ENCODE results near the gene FGD5.

Gene FGD5

DNA sequence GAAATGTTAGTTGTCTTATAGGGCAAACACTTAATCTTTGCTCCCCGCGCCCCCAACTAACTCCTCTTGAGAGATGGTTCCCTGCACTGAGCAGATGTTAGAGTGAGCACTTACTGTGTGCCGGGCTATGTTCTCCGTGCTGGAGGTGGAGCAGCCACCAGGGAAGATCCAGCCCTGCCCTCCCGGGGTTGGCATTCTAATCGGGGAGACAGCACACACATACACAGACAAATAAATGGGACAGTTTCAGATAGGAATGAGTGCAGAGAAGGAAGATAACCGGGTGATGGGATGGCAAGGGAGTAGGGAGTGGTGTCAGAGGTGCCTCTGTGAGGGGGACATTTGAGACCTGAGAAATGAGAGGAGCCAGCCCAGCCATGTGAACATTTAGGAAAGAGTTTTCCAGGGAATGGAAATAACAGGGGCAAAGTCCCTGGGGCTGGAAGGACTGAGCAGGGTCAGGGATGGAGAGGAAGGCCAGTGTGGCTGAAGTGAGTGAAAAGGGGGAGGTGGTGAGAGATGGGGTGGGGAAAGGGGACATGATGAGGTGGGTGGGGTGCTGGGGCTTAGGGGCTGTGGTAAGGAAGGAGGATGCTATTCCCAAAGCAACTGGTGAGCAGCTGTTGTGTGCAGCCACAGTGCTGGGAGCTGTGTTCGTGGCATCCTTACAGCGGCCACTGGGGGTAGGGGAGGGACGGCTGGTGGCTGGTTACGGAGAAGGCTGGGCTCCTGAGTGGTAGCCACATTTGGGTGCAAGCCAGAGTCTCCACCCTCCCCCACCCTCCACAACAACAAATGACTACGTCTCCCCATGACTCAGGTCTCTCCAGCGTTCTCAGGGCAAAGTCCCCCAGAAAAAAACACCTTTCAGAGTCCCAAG, 15.4 kb upstream of the FGD5 start:
- H3K4me3 ChIP-seq (ENCODE audit: low read depth, low read length), result no peak overlapping the region
- TF ChIP-seq, protein P1, sequence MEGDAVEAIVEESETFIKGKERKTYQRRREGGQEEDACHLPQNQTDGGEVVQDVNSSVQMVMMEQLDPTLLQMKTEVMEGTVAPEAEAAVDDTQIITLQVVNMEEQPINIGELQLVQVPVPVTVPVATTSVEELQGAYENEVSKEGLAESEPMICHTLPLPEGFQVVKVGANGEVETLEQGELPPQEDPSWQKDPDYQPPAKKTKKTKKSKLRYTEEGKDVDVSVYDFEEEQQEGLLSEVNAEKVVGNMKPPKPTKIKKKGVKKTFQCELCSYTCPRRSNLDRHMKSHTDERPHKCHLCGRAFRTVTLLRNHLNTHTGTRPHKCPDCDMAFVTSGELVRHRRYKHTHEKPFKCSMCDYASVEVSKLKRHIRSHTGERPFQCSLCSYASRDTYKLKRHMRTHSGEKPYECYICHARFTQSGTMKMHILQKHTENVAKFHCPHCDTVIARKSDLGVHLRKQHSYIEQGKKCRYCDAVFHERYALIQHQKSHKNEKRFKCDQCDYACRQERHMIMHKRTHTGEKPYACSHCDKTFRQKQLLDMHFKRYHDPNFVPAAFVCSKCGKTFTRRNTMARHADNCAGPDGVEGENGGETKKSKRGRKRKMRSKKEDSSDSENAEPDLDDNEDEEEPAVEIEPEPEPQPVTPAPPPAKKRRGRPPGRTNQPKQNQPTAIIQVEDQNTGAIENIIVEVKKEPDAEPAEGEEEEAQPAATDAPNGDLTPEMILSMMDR (IDR thresholded peaks at IDR 0.05; ENCODE audit: low read depth, low read length), result no peak

DNA sequence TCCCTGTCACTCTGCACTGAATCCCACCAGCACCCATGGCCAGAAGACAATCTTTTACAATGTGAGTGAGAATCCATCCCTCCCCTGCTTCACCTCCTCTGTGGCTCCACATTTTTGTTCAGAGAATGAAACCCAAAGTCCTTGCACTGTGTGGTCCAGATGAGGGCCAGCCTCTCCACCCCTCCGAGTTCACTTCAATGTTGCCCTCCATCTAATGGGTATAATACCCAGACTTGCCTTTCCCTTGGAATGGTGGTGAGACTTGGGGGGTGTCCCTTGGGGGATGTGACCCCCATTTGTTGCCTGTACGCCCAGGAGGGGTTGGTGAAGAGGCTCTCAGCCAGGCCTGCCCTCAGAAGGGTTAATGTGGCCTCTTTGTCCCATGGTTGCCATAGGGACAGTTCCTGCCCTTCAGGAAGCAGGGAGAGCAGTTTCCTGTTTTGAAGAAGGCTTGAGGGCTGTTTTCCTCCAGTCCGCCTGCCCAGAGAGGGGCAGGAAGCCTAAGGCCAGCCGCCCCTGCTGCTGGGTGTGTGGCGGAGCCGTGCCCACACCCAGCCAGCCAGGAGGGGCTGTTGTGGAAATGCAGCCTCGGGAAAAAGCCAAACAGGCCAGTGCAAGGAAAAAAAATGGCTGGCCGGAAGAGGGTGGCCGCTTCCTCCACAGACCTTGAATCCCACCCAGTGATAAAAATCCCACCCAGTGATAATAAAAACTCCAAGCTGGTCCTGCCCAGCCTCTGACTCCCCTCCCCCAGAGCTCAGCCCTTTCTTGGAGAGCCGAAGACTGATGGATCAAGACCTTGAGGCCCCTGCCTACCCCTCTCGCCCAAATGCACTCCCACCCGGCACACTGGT, 14.6 kb upstream of the FGD5 start:
- H3K4me3 ChIP-seq (ENCODE audit: low read depth, low read length), result no peak overlapping the region
- TF ChIP-seq, protein P1 (IDR thresholded peaks at IDR 0.05; ENCODE audit: low read depth, low read length), result no peak

DNA sequence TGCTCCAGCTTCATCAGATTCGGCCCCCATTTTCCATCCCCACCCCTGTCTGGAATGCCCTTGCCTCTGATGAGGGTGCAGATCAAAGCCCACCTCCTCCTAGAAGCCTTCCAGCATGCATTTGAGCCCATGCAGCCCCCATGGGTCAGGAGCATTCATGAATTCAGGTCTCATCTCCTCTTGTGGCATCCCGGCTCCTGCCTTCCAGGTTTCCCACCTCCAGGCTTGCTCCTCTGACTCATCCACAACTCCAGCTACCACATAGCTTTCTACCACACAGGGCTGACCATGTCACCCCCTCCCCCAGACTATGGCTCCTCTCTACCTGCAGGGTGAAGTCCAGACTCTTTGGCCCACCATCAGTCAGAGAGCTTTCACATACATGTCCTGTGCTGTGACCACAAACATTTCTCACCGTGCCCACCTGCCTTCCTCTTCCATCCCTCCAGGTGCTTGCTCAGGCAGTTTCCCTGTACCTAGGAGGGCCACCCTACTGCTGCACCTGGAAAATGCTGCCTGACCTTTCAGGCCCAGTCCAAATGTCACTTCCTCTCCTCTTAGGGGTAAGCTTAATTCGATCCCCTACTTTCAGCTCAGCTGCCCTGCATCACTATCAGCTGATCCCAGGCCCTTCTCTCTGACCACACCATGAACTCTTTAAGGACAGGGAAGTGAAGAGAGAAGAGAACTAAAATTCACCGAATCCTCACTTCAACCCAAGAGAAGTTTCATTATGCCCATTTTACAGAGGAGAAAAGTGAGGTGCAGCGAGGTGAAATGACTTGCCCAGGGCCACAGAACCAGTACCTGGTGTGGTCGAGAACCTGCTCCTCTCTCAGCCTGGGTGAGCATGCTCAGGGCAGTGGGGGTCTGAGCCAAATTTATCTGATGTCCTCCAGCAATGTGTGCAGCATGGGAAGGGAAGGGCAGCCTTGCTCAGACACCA, 13.7 kb upstream of the FGD5 start:
- TF ChIP-seq, protein P1 (IDR thresholded peaks at IDR 0.05; ENCODE audit: low read depth, low read length), result no peak
- no peak overlapping the region for H3K4me3 ChIP-seq (ENCODE audit: low read depth, low read length)

DNA sequence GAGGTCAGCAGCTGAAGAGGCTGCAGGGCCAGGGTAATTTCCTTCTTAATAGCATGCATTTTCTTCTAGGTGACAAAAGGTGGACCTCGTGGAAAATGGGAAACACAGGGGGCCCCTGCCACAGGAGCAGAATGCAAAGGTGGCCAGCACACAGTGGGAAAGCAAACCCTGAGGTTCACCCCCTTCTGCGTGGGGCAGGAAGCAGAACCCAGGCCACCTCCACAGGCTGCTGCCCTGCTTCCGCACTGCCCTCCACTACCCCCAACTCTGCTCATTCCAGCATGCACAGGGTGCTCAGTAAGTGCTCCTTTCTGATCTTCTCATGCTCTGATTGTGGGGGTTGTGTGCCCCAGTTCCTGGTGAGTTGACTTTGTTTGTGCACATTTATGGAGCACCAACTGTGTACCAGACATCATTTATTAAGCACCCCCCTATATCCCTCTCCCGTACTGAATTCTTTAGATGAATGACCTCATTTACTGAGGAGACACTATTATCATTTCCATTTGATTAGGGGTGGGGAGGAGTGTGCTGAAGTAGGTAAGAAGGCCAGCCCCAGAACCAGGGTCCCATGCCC, 12.7 kb upstream of the FGD5 start:
- TF ChIP-seq, protein P1 (IDR thresholded peaks at IDR 0.05; ENCODE audit: low read depth, low read length), result no peak
- no peak overlapping the region for H3K4me3 ChIP-seq (ENCODE audit: low read depth, low read length)

DNA sequence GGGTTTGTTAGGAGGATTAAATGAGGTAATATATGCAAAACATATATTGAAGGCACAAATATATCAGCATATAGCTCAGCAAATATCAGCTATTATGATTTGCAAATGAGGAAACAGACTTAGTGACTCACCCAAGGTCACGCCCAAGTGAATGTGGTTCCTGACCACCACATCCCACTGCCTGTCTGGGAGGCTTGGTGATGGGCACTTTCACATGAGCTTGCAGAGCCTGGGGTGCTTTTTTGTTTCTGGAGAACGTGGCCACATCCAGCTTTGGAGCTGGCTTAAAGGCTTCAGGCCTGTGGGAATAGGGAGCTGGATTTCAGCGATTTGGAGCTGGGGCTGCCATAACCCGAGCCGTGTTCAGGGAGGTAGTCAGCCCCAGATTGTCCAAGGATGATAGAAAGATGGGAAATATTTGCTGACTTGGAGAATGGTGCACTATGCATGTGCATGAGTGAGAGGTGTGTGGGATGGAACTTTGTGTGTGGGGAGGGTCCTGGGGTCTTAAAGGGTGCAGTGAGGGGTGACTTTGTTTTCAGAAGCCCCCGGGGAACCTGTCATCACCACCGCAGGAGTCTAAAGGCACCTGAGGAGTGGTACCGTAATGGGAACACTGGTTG, 12.0 kb upstream of the FGD5 start:
- H3K4me3 ChIP-seq (ENCODE audit: low read depth, low read length), result no peak overlapping the region
- TF ChIP-seq, protein P1 (IDR thresholded peaks at IDR 0.05; ENCODE audit: low read depth, low read length), result no peak

DNA sequence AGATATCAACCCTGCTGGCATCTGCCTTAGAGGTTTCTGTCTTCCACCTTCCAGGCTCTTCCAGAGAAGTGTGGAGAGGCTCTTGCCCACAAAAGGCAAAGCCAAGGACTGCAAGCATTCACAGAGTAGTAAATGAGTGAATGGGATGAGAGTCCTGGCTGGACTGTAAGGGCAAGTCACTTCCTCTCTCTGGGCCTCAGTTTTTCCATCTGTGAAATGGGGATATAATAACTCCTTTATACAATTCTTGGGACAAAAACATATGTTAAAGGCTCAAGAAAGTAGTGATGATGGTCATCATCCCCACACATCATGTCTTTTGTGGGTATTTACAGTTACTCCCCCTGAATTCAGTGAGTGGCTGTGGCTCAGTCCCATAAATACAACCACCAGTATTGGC, 10.7 kb upstream of the FGD5 start:
- no peak overlapping the region for H3K4me3 ChIP-seq (ENCODE audit: low read depth, low read length)
- TF ChIP-seq, protein P1 (IDR thresholded peaks at IDR 0.05; ENCODE audit: low read depth, low read length), result no peak

All from WI38 (cell line).